ENCODE results near the gene APOBEC3G. TPM values are rescaled to one million over a fixed set of nuclear protein-coding genes. Genes with fewer than 3 reads are reported as not detected.

APOBEC3G gene
- total and polyA plus RNA-seq, 2 donors (not counting 1 experiment from before 2014, with no cell fraction given), result 14.3 to 22.1 TPM

GRCh38 chr22:39103431-39103830, 26.4 kb downstream of the APOBEC3G start:
- H3K27me3 ChIP-seq (ENCODE audit: control insufficient read depth, insufficient read depth, low read length), result peaks cover 3% of the 10 kb centered on the region
- H4K20me1 ChIP-seq (ENCODE audit: control insufficient read depth, extremely low read depth, insufficient read depth, low read length), result no peaks in the 10 kb centered on the region
- no peaks in the 10 kb centered on the region for H3K36me3 ChIP-seq (ENCODE audit: control insufficient read depth, insufficient read depth, low read length)
- no peak overlapping the region for H3K27ac ChIP-seq (ENCODE audit: insufficient read depth, low read length)
- no peak overlapping the region for H3K9ac ChIP-seq (ENCODE audit: insufficient read depth, low read length)
- no peak for TF ChIP-seq CTCF (conservative IDR thresholded peaks at IDR 0.05 in 1 of 2, IDR thresholded peaks at IDR 0.05 in 1 of 2; ENCODE audit: low read depth in 1 of 2, low read length in 2 of 2)
- no peak for TF ChIP-seq EZH2 (IDR thresholded peaks at IDR 0.05; ENCODE audit: low read length, missing control alignments)
- H3K9me3 ChIP-seq (ENCODE audit: control insufficient read depth, insufficient read depth, low read depth, low read length), result no peaks in the 10 kb centered on the region
- H3K4me2 ChIP-seq (ENCODE audit: extremely low read depth, insufficient read depth, low read length), result no peak overlapping the region
- H3K4me1 ChIP-seq (ENCODE audit: control insufficient read depth, extremely low read depth, insufficient read depth, low read length), result no peaks in the 10 kb centered on the region
- H3K4me3 ChIP-seq (replicated peaks in 1 of 4; ENCODE audit: control extremely low read depth in 1 of 4, insufficient read depth in 1 of 4, low read depth in 3 of 4, low read length in 4 of 4), result no peak overlapping the region
- no peak for DNase-seq (ENCODE audit: low read depth in 2 of 2)
- no peak overlapping the region for H2AFZ ChIP-seq (ENCODE audit: low read length)
- H3K79me2 ChIP-seq (ENCODE audit: control insufficient read depth, insufficient read depth, low read length), result no peaks in the 10 kb centered on the region

GRCh38 chr22:39106326-39106725, 29.3 kb downstream of the APOBEC3G start:
- H3K36me3 ChIP-seq (ENCODE audit: control insufficient read depth, insufficient read depth, low read length), result no peaks in the 10 kb centered on the region
- no peak overlapping the region for H3K4me2 ChIP-seq (ENCODE audit: extremely low read depth, insufficient read depth, low read length)
- H3K27ac ChIP-seq (ENCODE audit: insufficient read depth, low read length), result no peak overlapping the region
- DNase-seq (ENCODE audit: low read depth in 2 of 2), result no peak
- no peak for TF ChIP-seq EZH2 (IDR thresholded peaks at IDR 0.05; ENCODE audit: low read length, missing control alignments)
- TF ChIP-seq CTCF (conservative IDR thresholded peaks at IDR 0.05 in 1 of 2, IDR thresholded peaks at IDR 0.05 in 1 of 2; ENCODE audit: low read depth in 1 of 2, low read length in 2 of 2), result no peak
- H4K20me1 ChIP-seq (ENCODE audit: control insufficient read depth, extremely low read depth, insufficient read depth, low read length), result no peaks in the 10 kb centered on the region
- no peak overlapping the region for H2AFZ ChIP-seq (ENCODE audit: low read length)
- no peaks in the 10 kb centered on the region for H3K79me2 ChIP-seq (ENCODE audit: control insufficient read depth, insufficient read depth, low read length)
- no peaks in the 10 kb centered on the region for H3K4me1 ChIP-seq (ENCODE audit: control insufficient read depth, extremely low read depth, insufficient read depth, low read length)
- no peaks in the 10 kb centered on the region for H3K9me3 ChIP-seq (ENCODE audit: control insufficient read depth, insufficient read depth, low read depth, low read length)
- no peak overlapping the region for H3K9ac ChIP-seq (ENCODE audit: insufficient read depth, low read length)
- peaks cover 4% of the 10 kb centered on the region for H3K27me3 ChIP-seq (ENCODE audit: control insufficient read depth, insufficient read depth, low read length)
- no peak overlapping the region for H3K4me3 ChIP-seq (replicated peaks in 1 of 4; ENCODE audit: control extremely low read depth in 1 of 4, insufficient read depth in 1 of 4, low read depth in 3 of 4, low read length in 4 of 4)

GRCh38 chr22:39108487-39108886, 31.4 kb downstream of the APOBEC3G start:
- H2AFZ ChIP-seq (ENCODE audit: low read length), result no peak overlapping the region
- DNase-seq (ENCODE audit: low read depth in 2 of 2), result no peak
- H3K9me3 ChIP-seq (ENCODE audit: control insufficient read depth, insufficient read depth, low read depth, low read length), result no peaks in the 10 kb centered on the region
- no peak overlapping the region for H3K9ac ChIP-seq (ENCODE audit: insufficient read depth, low read length)
- no peak overlapping the region for H3K4me3 ChIP-seq (replicated peaks in 1 of 4; ENCODE audit: control extremely low read depth in 1 of 4, insufficient read depth in 1 of 4, low read depth in 3 of 4, low read length in 4 of 4)
- H3K4me1 ChIP-seq (ENCODE audit: control insufficient read depth, extremely low read depth, insufficient read depth, low read length), result no peaks in the 10 kb centered on the region
- H3K27ac ChIP-seq (ENCODE audit: insufficient read depth, low read length), result no peak overlapping the region
- TF ChIP-seq CTCF (conservative IDR thresholded peaks at IDR 0.05 in 1 of 2, IDR thresholded peaks at IDR 0.05 in 1 of 2; ENCODE audit: low read depth in 1 of 2, low read length in 2 of 2) (no peak), EZH2 (IDR thresholded peaks at IDR 0.05; ENCODE audit: low read length, missing control alignments) (no peak)
- no peaks in the 10 kb centered on the region for H3K36me3 ChIP-seq (ENCODE audit: control insufficient read depth, insufficient read depth, low read length)
- H4K20me1 ChIP-seq (ENCODE audit: control insufficient read depth, extremely low read depth, insufficient read depth, low read length), result no peaks in the 10 kb centered on the region
- no peak overlapping the region for H3K4me2 ChIP-seq (ENCODE audit: extremely low read depth, insufficient read depth, low read length)
- no peaks in the 10 kb centered on the region for H3K79me2 ChIP-seq (ENCODE audit: control insufficient read depth, insufficient read depth, low read length)
- H3K27me3 ChIP-seq (ENCODE audit: control insufficient read depth, insufficient read depth, low read length), result peaks cover 4% of the 10 kb centered on the region
